BLaER1 (cell line): ENCODE data around the gene PCSK7.
"Not testable (repeated sequence)": the region's sequence is repeated elsewhere in the genome, so short reads cannot be mapped to it uniquely, and the experiment has no call there.

Experiments
- H3K27ac ChIP-seq: shearing (Covaris generic); formaldehyde crosslinking; 2 replicates; pipeline ENCODE4 v1.8.1; 2022
- H3K27me3 ChIP-seq: shearing (Covaris generic); formaldehyde crosslinking; 2 replicates; pipeline ENCODE4 v1.8.1; 2022
- H3K36me3 ChIP-seq: shearing (Covaris generic); formaldehyde crosslinking; 2 replicates; pipeline ENCODE4 v1.8.1; 2022
- H3K4me1 ChIP-seq: shearing (Covaris generic); formaldehyde crosslinking; 2 replicates; pipeline ENCODE4 v1.8.1; 2022
- H3K4me2 ChIP-seq: shearing (Covaris generic); formaldehyde crosslinking; 2 replicates; pipeline ENCODE4 v1.8.1; 2022
- H3K4me3 ChIP-seq: shearing (Covaris generic); formaldehyde crosslinking; 2 replicates; pipeline ENCODE4 v1.8.1; 2022
- H3K9ac ChIP-seq: shearing (Covaris generic); formaldehyde crosslinking; 2 replicates; pipeline ENCODE4 v1.8.1; 2022
- H3K9me3 ChIP-seq: shearing (Covaris generic); formaldehyde crosslinking; 2 replicates; pipeline ENCODE4 v1.8.1; 2022
- H4K20me1 ChIP-seq: shearing (Covaris generic); formaldehyde crosslinking; 2 replicates; pipeline ENCODE4 v1.8.1; 2022
- Cebpa-rat ChIP-seq: shearing (Covaris generic); IDR thresholded peaks from 2 replicates; pipeline ENCODE4 v1.8.1; 2022

The PCSK7 gene

DNA sequence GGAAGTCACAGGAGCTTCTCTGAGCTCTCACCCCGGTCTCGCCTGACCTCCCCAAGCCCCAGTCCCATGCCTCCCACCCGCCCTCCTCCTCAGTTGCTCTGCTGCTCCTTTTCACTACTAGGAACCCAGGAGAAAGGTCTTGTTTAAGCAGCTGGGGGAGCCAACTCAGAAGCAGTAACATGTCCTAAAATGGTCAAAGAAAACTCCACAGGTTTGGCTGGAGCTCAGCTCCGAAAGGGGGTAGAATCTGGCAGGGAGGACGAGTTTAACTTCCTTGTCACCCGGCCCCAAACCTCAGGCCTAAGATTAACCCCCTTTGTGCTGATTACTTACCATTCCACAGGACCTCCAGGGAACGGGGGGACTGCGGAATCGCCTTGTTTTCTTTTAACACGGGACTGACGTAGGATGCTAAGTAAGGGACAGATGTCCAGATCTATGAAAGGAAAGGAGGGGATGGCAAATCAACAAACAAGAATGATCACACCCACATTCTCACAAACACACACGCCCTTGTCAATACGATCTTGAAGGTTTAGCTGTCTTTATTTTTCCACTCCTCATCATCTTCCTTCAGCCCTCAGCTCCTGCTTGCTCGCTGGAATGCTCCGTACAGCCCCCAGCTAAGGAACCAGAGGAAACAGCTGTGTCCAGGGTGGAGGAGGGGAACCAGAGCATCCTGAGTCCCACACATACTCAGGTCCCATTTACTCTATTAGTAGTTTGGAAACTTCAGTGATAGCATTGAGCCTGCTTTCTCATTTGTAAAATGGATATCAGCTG is 13.5 kb downstream of the PCSK7 start:
- H3K9me3 ChIP-seq: no peaks in the 10 kb centered on the region
- no peak overlapping the region for H3K4me3 ChIP-seq
- H3K4me1 ChIP-seq: no peaks in the 10 kb centered on the region
- H4K20me1 ChIP-seq: no peaks in the 10 kb centered on the region
- no peaks in the 10 kb centered on the region for H3K27me3 ChIP-seq
- no peak overlapping the region for H3K9ac ChIP-seq
- TF ChIP-seq Cebpa-rat: no peak
- peaks cover 95% of the 10 kb centered on the region for H3K36me3 ChIP-seq
- no peak overlapping the region for H3K27ac ChIP-seq
- no peak overlapping the region for H3K4me2 ChIP-seq

DNA sequence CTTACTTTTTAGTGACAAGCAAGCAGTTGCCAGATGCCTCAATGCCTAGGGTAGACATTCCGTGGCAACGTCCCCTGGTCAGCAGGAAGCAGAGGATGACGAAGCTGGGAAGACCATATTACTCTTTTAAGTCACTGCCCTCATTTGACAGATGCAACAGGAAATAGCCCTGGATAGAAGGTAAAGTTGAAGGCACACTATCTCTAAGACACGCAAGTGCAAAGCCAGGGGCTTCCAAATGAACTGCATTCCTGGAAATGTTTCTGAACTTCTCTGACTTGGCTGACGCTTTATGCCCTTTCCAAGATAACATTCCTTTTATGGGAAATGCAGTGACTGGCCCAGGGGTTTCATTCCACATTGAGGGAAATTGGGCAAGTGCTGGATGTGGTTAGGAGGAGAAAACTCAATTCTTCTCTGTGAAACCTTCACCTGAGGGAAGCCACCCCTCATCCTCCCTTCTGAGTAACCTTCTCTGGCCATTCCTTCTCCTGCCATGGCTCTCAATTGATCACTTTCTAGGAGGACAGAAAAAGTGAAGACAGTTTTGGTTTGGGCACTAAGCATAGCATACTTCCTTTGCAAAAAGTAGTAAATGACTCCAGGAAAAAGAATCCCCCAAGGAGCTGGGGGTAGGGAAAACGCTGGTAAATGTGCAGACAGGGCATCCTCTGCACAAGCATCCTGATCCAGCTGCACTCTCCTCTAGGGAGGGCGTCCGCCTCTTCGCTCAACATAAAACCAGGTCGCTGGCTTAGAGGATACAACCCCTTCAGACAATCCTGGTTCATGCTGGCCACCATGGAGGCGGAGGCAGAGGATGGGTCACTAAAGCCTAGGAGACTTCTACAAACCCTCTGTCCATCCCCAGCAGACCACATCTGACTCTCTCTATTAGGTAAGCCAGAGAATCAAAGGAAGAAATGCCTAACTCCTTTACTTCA is 14.5 kb downstream of the PCSK7 start:
- H3K36me3 ChIP-seq: peaks cover 95% of the 10 kb centered on the region
- H3K27ac ChIP-seq: no peak overlapping the region
- H3K4me3 ChIP-seq: no peak overlapping the region
- no peak overlapping the region for H3K4me2 ChIP-seq
- no peak for TF ChIP-seq Cebpa-rat
- H3K27me3 ChIP-seq: no peaks in the 10 kb centered on the region
- H4K20me1 ChIP-seq: no peaks in the 10 kb centered on the region
- no peaks in the 10 kb centered on the region for H3K4me1 ChIP-seq
- H3K9ac ChIP-seq: no peak overlapping the region
- no peaks in the 10 kb centered on the region for H3K9me3 ChIP-seq

DNA sequence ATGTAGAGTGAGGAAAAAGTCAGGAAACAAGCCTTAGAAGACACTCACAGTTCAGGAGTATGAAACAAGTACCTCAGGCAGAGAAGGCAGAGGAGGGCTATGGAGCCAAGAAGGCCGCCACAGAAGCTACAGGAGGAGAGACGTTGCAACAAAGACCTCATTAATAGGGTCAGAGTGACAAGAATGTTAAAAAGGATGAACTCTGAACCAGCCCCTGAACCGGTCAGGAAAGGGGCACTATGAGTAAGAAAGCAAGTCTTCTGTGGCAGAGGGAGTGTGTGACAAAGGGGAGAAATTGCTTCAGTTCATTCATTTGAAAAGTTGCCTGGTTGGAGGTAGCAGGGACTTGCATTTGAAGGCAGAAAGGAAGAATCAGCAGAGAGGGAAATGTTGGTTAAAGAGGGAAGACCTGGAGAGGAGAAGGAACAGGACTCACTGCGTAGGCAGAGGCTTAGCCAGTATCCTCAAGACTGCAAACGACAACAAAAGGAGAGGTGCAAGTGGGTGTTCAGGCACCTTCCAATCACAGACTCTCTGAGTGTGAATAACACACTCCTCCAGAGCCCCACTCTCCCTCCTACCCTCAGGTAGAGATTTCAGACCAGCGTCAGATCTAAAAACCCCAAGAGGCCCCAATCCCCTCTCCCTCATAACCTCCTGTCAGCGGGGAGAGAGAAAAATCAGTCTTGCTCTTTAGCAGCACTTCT is 17.3 kb downstream of the PCSK7 start:
- Histone ChIP-seq H4K20me1 (no peaks in the 10 kb centered on the region), H3K27me3 (no peaks in the 10 kb centered on the region), H3K36me3 (peaks cover 77% of the 10 kb centered on the region), H3K4me2 (no peak overlapping the region), H3K9ac (no peak overlapping the region), H3K4me1 (no peaks in the 10 kb centered on the region), H3K9me3 (no peaks in the 10 kb centered on the region), H3K4me3 (no peak overlapping the region), H3K27ac (no peak overlapping the region)
- TF ChIP-seq Cebpa-rat: no peak

DNA sequence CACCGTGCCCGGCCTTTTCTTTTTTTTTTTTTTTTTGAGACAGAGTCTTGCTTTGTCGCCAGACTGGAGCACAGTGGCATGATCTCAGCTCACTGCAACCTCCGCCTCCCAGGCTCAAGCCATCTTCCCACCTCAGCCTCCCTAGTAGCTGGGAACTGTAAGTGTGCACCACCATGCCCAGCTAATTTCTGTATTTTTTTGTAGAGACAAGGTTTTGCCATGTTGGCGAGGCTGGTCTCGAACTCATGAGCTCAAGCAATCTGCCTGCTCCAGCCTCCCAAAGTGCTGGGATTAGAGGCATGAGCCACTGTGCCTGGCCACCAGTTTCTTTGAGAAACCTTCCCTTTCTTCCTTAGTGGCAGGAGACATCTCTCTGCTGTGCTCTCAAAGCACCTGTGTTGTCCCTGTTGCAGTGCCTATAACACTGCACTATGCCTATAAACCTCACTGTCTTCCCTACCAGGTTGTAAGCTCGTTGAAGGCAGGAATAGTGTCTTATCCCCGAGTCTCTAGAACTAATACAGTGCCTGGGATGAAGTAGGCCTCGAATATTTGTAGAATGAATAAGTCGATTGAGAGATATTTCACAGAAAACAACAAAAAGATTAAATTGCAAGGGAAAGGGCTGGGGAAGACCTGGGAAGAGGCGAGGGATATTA is 19.0 kb downstream of the PCSK7 start:
- Histone ChIP-seq H3K27ac (no peak overlapping the region), H3K9me3 (no peaks in the 10 kb centered on the region), H4K20me1 (no peaks in the 10 kb centered on the region), H3K36me3 (peaks cover 59% of the 10 kb centered on the region), H3K27me3 (no peaks in the 10 kb centered on the region), H3K4me3 (no peak overlapping the region), H3K4me2 (no peak overlapping the region), H3K4me1 (no peaks in the 10 kb centered on the region), H3K9ac (no peak overlapping the region)
- no peak for TF ChIP-seq Cebpa-rat

DNA sequence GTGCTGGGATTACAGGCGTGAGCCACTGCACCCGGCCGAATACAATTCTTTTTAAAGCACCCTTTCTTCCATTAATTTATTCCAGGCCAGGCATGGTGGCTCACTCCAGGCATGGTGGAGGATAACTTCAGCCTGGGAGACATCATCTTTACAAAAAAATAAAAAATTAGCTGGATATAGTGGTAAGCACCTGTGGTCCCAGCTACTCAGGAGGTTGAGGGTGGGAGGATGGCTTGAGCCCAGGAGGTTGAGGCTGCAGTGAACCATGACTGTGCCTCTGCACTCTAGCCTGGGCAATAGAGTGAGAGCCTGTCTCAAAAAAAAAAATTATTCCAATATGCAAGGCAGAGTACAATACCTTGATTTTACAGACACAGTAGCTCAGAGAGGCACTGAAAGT is 21.3 kb downstream of the PCSK7 start:
- no peak overlapping the region for H3K4me2 ChIP-seq
- H3K27me3 ChIP-seq: no peaks in the 10 kb centered on the region
- H4K20me1 ChIP-seq: no peaks in the 10 kb centered on the region
- no peak overlapping the region for H3K27ac ChIP-seq
- H3K36me3 ChIP-seq: peaks cover 42% of the 10 kb centered on the region
- H3K4me1 ChIP-seq: no peaks in the 10 kb centered on the region
- H3K4me3 ChIP-seq: no peak overlapping the region
- H3K9ac ChIP-seq: no peak overlapping the region
- no peaks in the 10 kb centered on the region for H3K9me3 ChIP-seq
- no peak for TF ChIP-seq Cebpa-rat

DNA sequence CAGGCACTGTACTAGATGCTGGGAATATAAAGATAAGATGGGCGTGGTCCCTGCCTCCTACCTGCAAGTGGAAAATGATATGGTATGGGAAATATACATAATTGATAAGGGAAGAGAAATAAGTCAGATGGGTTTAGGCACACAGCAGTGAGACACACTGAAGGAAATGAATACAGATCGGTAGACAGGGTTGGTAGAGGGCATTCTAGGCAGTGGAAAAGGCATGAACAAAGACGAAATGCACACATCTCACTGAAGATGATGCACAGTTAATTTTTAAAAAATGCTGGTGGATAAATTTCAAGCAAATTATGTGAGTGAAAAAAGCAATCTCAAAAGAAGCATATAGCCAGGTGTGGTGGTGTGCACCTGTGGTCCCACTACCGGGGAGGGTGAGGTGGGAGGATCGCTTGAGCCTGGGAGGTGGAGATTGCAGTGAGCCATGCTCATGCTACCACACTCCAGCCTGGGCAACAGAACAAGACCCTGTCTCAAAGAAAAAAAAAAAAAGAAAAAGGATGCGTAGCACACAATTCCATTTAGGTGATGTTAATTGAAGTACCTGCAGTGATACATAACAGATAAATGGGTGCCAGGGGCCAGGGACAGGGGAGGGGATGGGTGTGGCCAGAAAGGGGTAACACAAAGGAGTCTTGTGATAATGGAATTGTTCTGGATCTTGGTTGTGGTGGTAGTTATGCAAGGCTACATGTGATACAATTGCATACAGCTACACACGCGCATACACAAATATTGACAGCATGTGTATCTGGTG is 22.3 kb downstream of the PCSK7 start:
- H3K27me3 ChIP-seq, H3K4me1 ChIP-seq, H3K4me3 ChIP-seq, H3K27ac ChIP-seq, H3K9me3 ChIP-seq, H3K9ac ChIP-seq, H4K20me1 ChIP-seq, H3K4me2 ChIP-seq: not testable (repeated sequence)
- peaks cover 46% of the 10 kb centered on the region for H3K36me3 ChIP-seq

DNA sequence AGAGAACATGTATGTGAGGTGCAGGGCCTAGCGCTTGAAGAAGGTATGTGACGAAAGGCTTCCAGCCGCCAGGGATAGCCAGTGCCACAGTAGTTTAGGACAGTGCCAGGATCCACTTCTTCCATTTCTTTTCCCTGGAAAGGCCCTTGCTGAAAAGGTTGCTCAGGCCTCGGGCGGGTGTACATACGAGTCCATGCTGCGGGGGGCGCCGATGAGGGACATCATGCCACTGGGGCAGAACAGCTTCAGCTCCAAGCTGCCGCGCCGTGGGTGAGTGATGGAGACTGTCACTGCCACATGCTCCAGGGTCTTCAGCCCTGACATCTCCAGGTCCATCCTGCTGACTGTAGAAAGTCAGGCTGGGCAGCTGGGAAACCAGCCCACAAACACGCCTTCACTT is 23.2 kb downstream of the PCSK7 start:
- not testable (repeated sequence) for H3K27ac ChIP-seq, H3K27me3 ChIP-seq

DNA sequence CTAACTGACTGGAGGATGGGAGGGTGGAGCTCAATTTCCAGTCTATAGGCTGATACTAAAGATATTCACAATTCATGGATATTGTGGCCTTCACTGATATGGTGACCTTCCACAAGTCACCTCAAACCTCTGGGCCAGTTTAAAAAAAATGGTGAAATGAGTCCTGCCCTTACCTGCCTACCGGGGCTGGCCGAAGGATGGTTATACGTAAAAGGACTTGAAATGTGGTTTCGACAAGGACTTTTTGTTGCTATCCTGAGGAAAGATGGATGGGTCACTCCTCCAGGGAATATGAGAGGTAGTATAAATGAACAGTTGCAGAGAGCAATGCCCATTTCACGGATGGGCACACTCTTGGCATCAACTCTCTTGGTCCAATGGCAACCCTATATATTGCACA is 24.4 kb downstream of the PCSK7 start:
- H3K9ac ChIP-seq, H3K4me3 ChIP-seq, H3K27me3 ChIP-seq, H3K4me2 ChIP-seq, H3K9me3 ChIP-seq, H3K27ac ChIP-seq, H3K4me1 ChIP-seq, H4K20me1 ChIP-seq: not testable (repeated sequence)
- H3K36me3 ChIP-seq: peaks cover 44% of the 10 kb centered on the region

More for the DNA sequence above, 23.2 kb downstream of the PCSK7 start:
- H3K36me3 ChIP-seq: peaks cover 46% of the 10 kb centered on the region
- not testable (repeated sequence) for H3K9ac ChIP-seq, H3K4me3 ChIP-seq, H3K4me1 ChIP-seq, H4K20me1 ChIP-seq, H3K9me3 ChIP-seq, H3K4me2 ChIP-seq

DNA sequence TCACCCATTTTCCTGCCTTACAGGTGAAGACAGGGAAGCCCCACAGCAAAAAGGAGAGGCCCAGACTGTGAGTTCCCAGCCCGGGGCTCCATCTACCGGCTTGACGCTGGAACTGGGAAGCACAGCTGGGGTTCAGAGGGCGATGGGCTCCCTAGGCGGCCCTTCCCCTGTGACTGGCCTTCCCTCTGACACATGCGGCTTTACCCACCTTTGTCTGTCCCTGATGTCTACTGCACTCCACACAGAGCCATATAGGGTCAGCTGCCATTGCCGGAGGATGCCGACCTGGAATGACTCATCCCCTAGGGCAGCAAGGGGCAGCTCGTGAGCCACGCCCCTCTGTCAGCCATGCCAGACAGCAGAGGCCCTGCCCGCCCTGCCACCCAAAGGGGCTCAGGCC is 25.0 kb downstream of the PCSK7 start:
- peaks cover 43% of the 10 kb centered on the region for H3K36me3 ChIP-seq
- not testable (repeated sequence) for H3K4me2 ChIP-seq, H3K9ac ChIP-seq, H3K9me3 ChIP-seq, H3K27ac ChIP-seq, H3K4me3 ChIP-seq, H4K20me1 ChIP-seq, H3K27me3 ChIP-seq, H3K4me1 ChIP-seq

DNA sequence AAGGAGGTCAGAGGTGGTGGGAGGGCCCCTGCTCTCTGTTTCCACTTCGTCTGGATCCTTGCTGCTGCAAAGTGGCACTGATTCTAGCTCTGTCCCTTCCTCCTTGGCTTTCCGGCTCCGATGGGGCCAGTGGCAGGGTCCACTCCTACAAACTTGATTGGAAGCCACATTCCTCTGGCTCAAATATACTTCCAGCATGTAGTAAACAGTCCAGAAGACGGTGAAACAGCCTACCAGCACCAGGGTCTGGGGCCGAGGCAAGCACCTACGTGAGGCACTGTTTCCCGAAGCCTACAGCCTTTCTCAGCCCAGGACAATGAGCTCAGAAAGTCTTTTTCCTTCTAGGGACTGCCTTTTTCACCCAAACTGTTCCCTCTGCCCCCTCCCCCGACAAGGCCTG is 25.8 kb downstream of the PCSK7 start:
- not testable (repeated sequence) for H4K20me1 ChIP-seq, H3K27ac ChIP-seq, H3K9me3 ChIP-seq, H3K9ac ChIP-seq, H3K4me1 ChIP-seq, H3K27me3 ChIP-seq, H3K4me2 ChIP-seq, H3K4me3 ChIP-seq
- H3K36me3 ChIP-seq: peaks cover 36% of the 10 kb centered on the region
